Astrocyte of the spinal cord (primary cell): ENCODE results near the gene ZNF554.

Source experiments
- DNase-seq: peaks from one replicate; pipeline ENCODE4 v3.0.0; 2011; ENCODE audit warnings: low read depth, low spot score
- H3K4me3 ChIP-seq: 2 replicates; pipeline ENCODE4 v1.5.1; 2011; ENCODE audit warnings: low read depth, mild to moderate bottlenecking, low read length, moderate library complexity
- CTCF ChIP-seq: IDR thresholded peaks from 2 replicates; pipeline ENCODE4 v1.5.1; 2012; ENCODE audit warnings: low read depth, mild to moderate bottlenecking, low read length, inconsistent platforms
- in situ Hi-C: cut with HindIII; loops from 2 replicates; pipeline ENCODE4 v1.10.0; 2017; ENCODE audit warnings: low sequenced_read_pairs

ZNF554 gene

GRCh38 chr19:2854849-2855248, 35.2 kb downstream of the ZNF554 start:
- DNase-seq: no peak
- no peak overlapping the region for H3K4me3 ChIP-seq
- in situ Hi-C loops: no loop called here
- TF ChIP-seq CTCF: no peak

DNA sequence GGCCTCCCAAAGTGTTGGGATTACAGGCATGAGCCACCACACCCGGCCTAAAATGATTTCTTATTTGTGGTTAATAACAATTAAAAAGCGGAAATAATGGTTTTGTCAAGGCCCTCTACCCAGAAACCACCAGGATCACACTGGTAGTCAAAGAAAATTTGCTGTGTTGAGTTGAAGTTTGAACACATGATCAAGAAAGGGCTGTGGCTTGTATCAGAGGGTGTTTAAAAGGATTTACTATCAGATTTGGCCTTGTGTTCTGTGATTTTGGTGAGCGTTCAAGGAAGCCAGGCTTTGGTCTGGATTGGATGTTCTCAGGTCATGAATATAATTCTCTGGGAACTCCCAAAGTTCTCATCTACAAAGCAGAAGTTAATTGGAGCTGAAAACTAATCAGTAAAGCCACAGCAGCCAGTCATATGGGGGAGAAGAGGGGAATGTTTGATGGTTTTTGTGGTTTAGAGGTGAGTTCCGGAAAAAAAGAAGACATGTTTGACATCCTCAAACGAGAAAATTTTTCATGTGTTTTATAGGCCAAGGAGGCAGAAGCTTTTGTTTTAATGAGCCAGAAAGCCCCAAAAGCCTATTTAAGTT, 36.9 kb downstream of the ZNF554 start:
- TF ChIP-seq CTCF: no peak
- DNase-seq: no peak
- H3K4me3 ChIP-seq: no peak overlapping the region
- in situ Hi-C loops: no loop called here

DNA sequence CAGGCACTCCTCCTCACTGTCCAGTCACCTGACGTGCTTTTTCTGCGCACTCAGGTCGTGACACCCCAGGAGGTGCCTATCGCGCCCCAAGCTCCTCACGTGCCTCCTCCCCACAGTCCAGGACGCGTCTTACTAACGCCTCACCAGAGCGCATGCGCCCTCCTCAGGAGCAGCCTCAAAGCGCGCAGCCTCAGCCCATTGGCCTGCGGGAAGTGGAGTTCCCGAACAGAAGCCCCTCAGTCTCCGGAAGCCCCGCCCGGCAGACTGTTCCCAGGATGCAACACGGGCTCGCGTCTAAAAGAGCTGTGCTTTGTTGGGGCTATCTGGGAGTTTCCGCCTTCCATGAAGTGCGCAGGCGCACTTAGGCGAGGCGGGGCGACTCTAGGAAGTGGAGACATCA, 39.2 kb downstream of the ZNF554 start:
- no peak for TF ChIP-seq CTCF
- in situ Hi-C loops: no loop called here
- no peak overlapping the region for H3K4me3 ChIP-seq
- no peak for DNase-seq

GRCh38 chr19:2863816-2864215, 44.1 kb downstream of the ZNF554 start:
- TF ChIP-seq CTCF: no peak
- in situ Hi-C loops: no loop called here
- H3K4me3 ChIP-seq: no peak overlapping the region
- no peak for DNase-seq

DNA sequence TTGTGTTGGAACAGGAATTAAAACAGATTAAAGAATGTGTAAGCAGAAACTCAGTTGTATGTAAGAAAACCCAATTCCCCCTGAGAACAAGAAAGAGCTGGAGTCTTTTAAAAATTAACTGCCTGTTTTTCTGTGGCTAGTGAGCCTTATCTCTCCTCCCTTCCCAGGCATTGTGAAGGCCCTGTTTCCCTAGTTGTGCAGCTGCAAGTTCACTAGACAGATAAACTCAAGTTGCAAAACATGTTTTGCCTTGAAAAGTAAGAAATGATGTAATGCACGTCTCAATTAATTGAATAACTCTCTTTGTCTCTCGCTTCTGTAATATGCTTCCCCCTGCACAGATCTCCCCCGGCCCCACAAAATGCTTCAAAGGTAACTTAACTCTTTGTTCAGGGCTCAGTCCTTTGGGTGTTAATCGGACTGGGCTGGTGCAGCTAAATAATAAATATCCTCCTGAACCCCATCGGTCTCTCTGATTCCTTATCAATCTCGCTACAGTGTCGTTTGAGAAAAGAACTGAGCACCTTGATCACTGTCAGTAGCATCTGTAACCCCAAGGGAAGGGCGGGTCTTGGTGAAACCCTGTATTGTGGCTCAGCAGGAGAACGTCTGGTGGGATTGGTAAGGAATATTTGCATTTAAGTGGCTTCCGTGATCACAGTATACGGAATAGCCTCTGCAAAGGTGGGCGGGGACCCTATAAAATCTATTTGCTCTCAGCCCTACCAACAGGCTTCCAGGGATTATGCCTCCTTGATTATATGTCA, 45.8 kb downstream of the ZNF554 start:
- no peak for TF ChIP-seq CTCF
- DNase-seq: no peak
- no peak overlapping the region for H3K4me3 ChIP-seq
- in situ Hi-C loops: no loop called here

DNA sequence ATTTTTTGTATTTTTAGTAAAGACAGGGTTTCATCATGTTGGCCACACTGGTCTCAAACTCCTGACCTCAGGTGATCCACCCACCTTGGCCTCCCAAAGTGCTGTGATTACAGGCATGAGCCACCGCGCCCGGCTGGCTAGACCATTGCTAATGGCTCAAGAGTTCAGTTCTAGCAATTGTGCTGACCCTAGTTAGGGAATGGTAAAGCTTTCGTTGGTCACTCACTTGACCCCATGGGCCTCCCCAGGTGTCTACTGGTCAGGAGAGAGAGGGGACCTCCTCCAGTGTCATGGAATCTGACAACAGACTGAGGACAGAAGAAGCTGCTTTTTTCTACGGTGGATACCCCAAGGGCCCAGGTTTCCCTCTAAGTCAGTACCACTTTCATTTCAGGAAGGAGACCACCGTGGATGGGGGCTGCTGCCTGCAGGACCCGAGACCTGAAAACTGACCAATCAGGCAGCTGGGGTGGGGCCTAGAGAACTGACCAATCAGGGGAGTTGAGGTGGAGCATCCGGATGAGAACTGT, 46.9 kb downstream of the ZNF554 start:
- H3K4me3 ChIP-seq: no peak overlapping the region
- no peak for DNase-seq
- TF ChIP-seq CTCF: no peak
- in situ Hi-C loops: no loop called here
